Right lobe of liver (tissue), 6 donors: ENCODE results near the gene INSM2. TPM values are rescaled to one million over a fixed set of nuclear protein-coding genes. Genes with fewer than 3 reads are reported as not detected.
A peak's percentile ranks its signal among the peaks of the same experiment; 100 is the strongest.

Experiments used
- ATAC-seq, 4 donors: fragments of 200-7000 bp; cut with Tn5 transposase; one replicate each; pipeline ENCODE4 v1.9.1; 2020; ENCODE audit warnings: mild to moderate bottlenecking in 4 of 4, moderate library complexity in 4 of 4
- DNase-seq, 3 donors: peaks; one replicate each; pipeline ENCODE4 v3.0.0-alpha.2; 2020
- H3K27ac ChIP-seq, 3 donors: fragments of 200-600 bp; one replicate each; pipeline ENCODE4 v1.8.0; 2022
- H3K27me3 ChIP-seq, 2 donors: fragments of 200-600 bp; one replicate each; pipeline ENCODE4 v1.8.0; 2022
- H3K36me3 ChIP-seq, 4 donors: fragments of 200-600 bp; sonication (generic) in 1 of 4; one replicate each; pipeline versions ENCODE4 v1.5.1 to v1.8.0; 2017 to 2022; ENCODE audit warnings: control low read depth in 1 of 4
- H3K4me1 ChIP-seq, 4 donors: fragments of 200-600 bp; sonication (generic) in 1 of 4; one replicate each; pipeline versions ENCODE4 v1.5.1 to v1.8.0; 2017 to 2022; ENCODE audit warnings: control low read depth in 1 of 4
- H3K4me3 ChIP-seq, 3 donors: fragments of 200-600 bp; one replicate each; pipeline ENCODE4 v1.8.0; 2022
- H3K9me3 ChIP-seq, 4 donors: fragments of 200-600 bp; sonication (generic) in 1 of 4; one replicate each; pipeline versions ENCODE4 v1.5.1 to v1.8.0; 2017 to 2022; ENCODE audit warnings: control low read depth in 1 of 4
- POLR2A ChIP-seq: fragments of 450-650 bp; IDR thresholded peaks from one replicate; pipeline ENCODE4 v1.6.1; 2017; ENCODE audit warnings: antibody characterized with exemption, mild to moderate bottlenecking
- WGBS: methylation state at CpG from one replicate; pipeline ENCODE4 v1.1.6; 2018; ENCODE audit warnings: low coverage, low lambda C conversion rate; ENCODE audit not compliant: insufficient coverage; ENCODE audit errors: missing lambda C conversion rate; 5-methylcytosine and 5-hydroxymethylcytosine counted together
- intact Hi-C, 2 donors: fragments of 100-400 bp; cut with DNase I; formaldehyde crosslinking; loops; one replicate each; pipeline versions ENCODE4 v1.11.2 to v1.14.1; 2022
- total RNA-seq, 6 experiments: library from RNA; depleted of rRNA in 2 of 6; stranded (reverse); fragments of >200 nt in 2 of 6; fragmentation: NEBNext Ultra II Directional in 3 of 6; extraction: Animal tissue kit (Norgen Biotek cat#: 25700) in 3 of 6; gene quantifications; one replicate each; pipeline versions ENCODE4 v1.1.0 to v1.2.4, GENCODE V29; 2016 to 2023
- TF ChIP-seq, protein P1 (sequence below), 4 donors: fragments of 200-600 bp in 3 of 4; fragments of 450-650 bp in 1 of 4; IDR thresholded peaks; one replicate each; pipeline versions ENCODE4 v1.5.1 to v1.8.0; 2016 to 2022; ENCODE audit warnings: antibody characterized with exemption in 4 of 4, mild to moderate bottlenecking in 2 of 4
- donor health status: DM: no; HTN: yes; CAD: no.
- donor health status: DM: no; HTN: no; CAD: no.
- donor health status: DM: no; HTN: no; CAD: no.
- donor health status: DM: no; HTN: yes; CAD: no.
- donor health status: DM: no; HTN: yes; CAD: no.

INSM2 gene
- total RNA-seq, 6 experiments from 2014 or later: not detected

DNA sequence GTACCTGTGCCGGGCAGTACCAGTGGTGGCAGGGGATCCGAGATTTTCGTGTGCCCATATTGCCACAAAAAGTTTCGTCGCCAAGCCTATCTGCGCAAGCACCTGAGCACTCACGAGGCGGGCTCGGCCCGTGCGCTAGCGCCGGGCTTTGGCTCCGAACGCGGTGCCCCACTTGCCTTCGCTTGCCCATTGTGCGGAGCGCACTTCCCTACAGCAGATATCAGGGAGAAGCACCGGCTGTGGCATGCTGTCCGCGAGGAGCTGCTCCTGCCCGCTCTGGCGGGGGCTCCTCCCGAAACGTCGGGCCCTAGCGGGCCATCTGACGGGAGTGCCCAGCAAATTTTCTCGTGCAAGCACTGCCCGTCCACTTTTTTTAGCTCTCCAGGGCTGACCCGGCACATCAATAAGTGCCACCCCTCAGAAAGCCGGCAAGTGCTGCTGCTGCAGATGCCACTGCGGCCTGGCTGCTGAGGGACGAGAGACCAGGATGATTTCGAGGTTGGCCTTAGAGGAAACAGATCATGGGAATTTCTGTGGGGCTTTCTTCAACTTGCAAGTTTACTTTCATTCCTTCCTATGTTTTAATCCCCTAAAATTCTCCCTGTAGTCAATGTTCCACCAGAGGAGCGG, 1.6 kb downstream of the INSM2 start:
- DNase-seq (peak in 1 of 3 donors; percentile 18), ATAC-seq (peak in 2 of 4 donors; percentile 1 to 10)
- Histone ChIP-seq H3K27ac (no peak overlapping the region), H3K9me3 (no peaks in the 10 kb centered on the region), H3K27me3 (peaks cover 0 to 36% of the 10 kb centered on the region in 2 donors), H3K4me1 (peaks cover 0 to 28% (median 9%) of the 10 kb centered on the region in 4 donors), H3K4me3 (peak overlapping the region in 1 of 3 donors; percentile 58), H3K36me3 (peaks cover 0 to 3% (median 0%) of the 10 kb centered on the region in 4 donors)
- TF ChIP-seq, protein P1, sequence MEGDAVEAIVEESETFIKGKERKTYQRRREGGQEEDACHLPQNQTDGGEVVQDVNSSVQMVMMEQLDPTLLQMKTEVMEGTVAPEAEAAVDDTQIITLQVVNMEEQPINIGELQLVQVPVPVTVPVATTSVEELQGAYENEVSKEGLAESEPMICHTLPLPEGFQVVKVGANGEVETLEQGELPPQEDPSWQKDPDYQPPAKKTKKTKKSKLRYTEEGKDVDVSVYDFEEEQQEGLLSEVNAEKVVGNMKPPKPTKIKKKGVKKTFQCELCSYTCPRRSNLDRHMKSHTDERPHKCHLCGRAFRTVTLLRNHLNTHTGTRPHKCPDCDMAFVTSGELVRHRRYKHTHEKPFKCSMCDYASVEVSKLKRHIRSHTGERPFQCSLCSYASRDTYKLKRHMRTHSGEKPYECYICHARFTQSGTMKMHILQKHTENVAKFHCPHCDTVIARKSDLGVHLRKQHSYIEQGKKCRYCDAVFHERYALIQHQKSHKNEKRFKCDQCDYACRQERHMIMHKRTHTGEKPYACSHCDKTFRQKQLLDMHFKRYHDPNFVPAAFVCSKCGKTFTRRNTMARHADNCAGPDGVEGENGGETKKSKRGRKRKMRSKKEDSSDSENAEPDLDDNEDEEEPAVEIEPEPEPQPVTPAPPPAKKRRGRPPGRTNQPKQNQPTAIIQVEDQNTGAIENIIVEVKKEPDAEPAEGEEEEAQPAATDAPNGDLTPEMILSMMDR (IDR thresholded peaks at IDR 0.05): no peak
- TF ChIP-seq POLR2A: no peak
- intact Hi-C loops: no loop called here
- WGBS: 36% methylated on average over 3 of the region's 37 CpGs

DNA sequence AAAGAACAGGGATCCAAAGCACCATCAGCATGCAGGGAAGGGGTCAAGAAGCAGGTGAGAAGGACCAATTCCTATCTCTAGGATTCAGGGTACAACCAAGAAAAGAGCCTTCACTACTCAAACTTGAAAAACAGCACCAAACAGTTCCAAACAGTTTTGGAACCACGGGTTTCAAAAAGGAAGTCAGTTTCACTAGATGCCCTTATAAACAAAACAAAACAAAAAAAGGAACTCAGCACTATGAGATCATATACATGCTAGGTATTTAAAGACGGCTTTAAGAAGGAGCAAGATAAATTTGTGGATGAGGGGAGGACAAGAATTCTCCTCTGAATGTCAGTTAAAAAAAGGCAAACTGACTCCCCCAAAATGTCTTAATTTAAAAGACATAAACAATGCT, 6.0 kb downstream of the INSM2 start:
- no peaks in the 10 kb centered on the region for H3K9me3 ChIP-seq
- WGBS: 62% methylated on average over 2 of the region's 2 CpGs
- peaks cover 0 to 6% of the 10 kb centered on the region in 2 donors for H3K27me3 ChIP-seq
- peaks cover 0 to 3% (median 0%) of the 10 kb centered on the region in 4 donors for H3K36me3 ChIP-seq
- DNase-seq (no peak), ATAC-seq (no peak)
- H3K27ac ChIP-seq: no peak overlapping the region
- intact Hi-C loops: no loop called here
- TF ChIP-seq, protein P1 (IDR thresholded peaks at IDR 0.05): no peak
- no peak overlapping the region for H3K4me3 ChIP-seq
- peaks cover 0 to 7% (median 0%) of the 10 kb centered on the region in 4 donors for H3K4me1 ChIP-seq

DNA sequence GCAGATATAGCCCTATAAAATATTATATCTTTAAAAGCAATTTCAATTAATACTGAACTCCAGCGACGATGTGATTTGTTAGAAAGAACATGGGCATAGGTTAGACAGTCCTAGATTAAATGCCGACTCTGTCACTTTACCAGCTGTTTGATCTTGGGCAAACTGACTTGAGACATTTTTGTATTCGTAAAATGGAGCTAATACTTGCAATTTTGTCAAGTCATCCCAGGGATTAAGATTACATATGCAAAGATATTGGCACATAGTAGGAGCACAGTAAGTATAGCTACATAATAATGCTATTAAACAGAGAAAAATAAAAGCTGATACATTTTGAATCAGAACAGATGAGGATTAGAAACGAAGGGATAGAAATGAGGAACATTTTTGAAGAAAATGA, 9.0 kb downstream of the INSM2 start:
- Histone ChIP-seq H3K27ac (no peak overlapping the region), H3K4me3 (no peak overlapping the region), H3K4me1 (no peaks in the 10 kb centered on the region), H3K9me3 (no peaks in the 10 kb centered on the region), H3K36me3 (peaks cover 0 to 2% (median 0%) of the 10 kb centered on the region in 4 donors), H3K27me3 (no peaks in the 10 kb centered on the region)
- TF ChIP-seq POLR2A: no peak
- no peak for DNase-seq
- intact Hi-C loops: no loop called here
- WGBS: 93% methylated on average over 5 of the region's 5 CpGs
- no peak for ATAC-seq

DNA sequence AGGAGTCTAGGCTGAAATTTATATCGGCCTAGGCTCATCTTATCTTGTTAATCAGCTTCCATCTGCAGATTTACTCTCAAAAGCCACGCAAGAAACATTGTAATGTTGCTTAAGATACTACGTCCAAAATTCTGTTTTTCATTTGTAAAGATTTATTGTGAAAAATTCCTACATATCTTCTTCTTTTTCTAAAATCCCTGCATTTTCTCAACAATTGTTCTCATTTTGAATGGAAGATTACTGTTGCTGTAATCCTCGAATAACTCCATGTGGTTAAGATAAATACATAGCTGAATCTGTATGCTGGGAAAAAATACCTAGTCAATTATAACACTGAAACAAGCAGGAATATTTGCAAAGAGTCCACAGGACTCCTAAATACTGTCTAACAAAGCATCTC, 15.6 kb downstream of the INSM2 start:
- ATAC-seq: no peak
- 86% methylated on average over 4 of the region's 4 CpGs for WGBS
- DNase-seq: no peak
- no peaks in the 10 kb centered on the region for H3K36me3 ChIP-seq
- peak overlapping the region in 1 of 3 donors; percentile 1 for H3K27ac ChIP-seq
- intact Hi-C loops: no loop called here
- no peak overlapping the region for H3K4me3 ChIP-seq
- no peaks in the 10 kb centered on the region for H3K9me3 ChIP-seq
- TF ChIP-seq POLR2A: no peak
- TF ChIP-seq, protein P1 (IDR thresholded peaks at IDR 0.05): no peak
- H3K27me3 ChIP-seq: no peaks in the 10 kb centered on the region
- H3K4me1 ChIP-seq: no peaks in the 10 kb centered on the region

DNA sequence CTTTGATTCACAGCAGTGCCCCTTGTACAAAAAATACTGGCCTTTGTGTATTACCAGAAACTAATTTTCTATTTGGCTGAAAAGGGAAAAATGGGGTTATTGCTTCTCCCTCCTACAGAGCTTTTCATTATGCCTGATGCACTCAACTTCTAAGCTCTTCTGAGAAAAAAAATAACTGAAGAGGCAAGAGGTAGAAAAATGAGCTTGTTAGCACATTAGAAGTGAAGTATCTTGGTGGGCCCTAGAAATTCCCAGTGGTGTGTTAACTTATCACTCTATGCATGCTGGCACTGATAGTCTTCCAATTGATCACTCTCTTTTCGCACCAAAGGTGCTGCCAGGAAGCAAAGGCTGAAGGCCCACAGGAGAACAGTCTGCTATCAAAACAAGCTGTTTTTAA, 17.1 kb downstream of the INSM2 start:
- Histone ChIP-seq H3K4me1 (no peaks in the 10 kb centered on the region), H3K9me3 (no peaks in the 10 kb centered on the region), H3K27me3 (no peaks in the 10 kb centered on the region), H3K27ac (no peak overlapping the region), H3K4me3 (no peak overlapping the region), H3K36me3 (no peaks in the 10 kb centered on the region)
- no peak for TF ChIP-seq POLR2A
- TF ChIP-seq, protein P1 (IDR thresholded peaks at IDR 0.05): no peak
- 100% methylated on average over 1 of the region's 1 CpG for WGBS
- no peak for ATAC-seq
- intact Hi-C loops: no loop called here
- no peak for DNase-seq
